ENCODE results near the gene ZMPSTE24.

ZMPSTE24 gene

DNA sequence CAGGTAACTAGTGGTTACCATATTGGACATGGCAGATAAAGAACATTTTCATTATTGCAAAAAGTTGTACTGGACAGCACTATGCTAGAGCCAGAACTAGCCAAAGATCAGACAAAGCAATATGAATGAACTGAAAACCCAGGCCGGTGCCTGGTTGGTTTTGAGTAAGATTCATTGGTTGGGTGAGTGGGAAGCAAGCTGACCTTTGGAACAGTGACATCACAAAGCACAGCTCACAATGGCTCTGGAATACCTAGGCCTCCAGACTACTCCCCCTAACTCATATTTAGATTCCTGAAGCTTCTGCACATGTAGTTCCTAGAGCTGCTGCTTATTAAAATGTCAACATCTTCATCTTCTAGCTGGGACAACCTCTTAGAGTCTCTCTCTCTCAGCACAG is 10.4 kb upstream of the ZMPSTE24 start, which contains the start of gene TMCO2:
Gene TMCO2 (plus strand): TSS at position 283 of the 400 bp plus-strand sequence. CDS start 57 bp downstream, at position 340.
- no peak for DNase-seq (ENCODE audit: low read depth)
- H3K4me3 ChIP-seq (ENCODE audit: low read depth, low read length): no peak within 1 kb of the TSS
- TF ChIP-seq, protein P1, sequence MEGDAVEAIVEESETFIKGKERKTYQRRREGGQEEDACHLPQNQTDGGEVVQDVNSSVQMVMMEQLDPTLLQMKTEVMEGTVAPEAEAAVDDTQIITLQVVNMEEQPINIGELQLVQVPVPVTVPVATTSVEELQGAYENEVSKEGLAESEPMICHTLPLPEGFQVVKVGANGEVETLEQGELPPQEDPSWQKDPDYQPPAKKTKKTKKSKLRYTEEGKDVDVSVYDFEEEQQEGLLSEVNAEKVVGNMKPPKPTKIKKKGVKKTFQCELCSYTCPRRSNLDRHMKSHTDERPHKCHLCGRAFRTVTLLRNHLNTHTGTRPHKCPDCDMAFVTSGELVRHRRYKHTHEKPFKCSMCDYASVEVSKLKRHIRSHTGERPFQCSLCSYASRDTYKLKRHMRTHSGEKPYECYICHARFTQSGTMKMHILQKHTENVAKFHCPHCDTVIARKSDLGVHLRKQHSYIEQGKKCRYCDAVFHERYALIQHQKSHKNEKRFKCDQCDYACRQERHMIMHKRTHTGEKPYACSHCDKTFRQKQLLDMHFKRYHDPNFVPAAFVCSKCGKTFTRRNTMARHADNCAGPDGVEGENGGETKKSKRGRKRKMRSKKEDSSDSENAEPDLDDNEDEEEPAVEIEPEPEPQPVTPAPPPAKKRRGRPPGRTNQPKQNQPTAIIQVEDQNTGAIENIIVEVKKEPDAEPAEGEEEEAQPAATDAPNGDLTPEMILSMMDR (IDR thresholded peaks at IDR 0.05; ENCODE audit: low read depth, low read length, missing control alignments): no peak

DNA sequence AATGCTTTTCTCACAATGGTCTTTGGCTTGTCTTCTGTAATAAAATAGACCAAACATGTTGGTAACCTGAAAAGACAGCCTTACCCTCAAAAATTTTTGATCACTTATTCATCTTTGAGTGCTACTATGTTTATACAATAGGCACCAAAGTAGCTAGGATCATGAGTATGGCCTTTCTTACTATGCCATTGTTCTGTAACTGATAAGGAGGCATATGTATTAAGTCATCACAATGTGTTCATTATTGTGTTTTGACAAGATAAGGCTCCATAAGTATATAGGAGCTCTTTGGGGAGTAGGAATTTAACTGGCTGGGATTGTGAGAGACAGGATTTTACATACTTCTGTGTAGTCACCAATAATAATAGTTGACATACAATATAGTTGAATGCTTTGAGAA is 9.6 kb upstream of the ZMPSTE24 start:
- TF ChIP-seq, protein P1 (IDR thresholded peaks at IDR 0.05; ENCODE audit: low read depth, low read length, missing control alignments): no peak
- no peak for DNase-seq (ENCODE audit: low read depth)
- no peak overlapping the region for H3K4me3 ChIP-seq (ENCODE audit: low read depth, low read length)

DNA sequence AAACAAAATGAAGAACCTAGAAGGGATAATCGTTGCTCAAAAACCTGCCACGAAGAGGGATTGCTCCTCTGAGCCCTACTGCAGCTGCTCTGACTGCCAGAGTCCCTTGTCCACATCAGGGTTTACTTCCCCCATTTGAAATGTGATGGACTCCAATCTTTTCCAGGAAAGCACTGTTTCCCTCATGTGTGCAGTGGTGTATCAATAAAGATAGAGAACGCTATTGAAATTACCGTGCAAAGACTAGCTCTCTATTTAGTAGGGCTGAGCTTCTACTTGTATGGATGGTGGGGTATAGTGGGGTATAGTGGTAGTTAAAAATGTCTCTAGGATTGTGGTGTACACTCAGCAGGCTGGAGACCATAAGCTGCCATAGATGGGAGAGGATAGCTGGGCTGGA is 6.6 kb upstream of the ZMPSTE24 start:
- H3K4me3 ChIP-seq (ENCODE audit: low read depth, low read length): no peak overlapping the region
- TF ChIP-seq, protein P1 (IDR thresholded peaks at IDR 0.05; ENCODE audit: low read depth, low read length, missing control alignments): no peak
- DNase-seq (ENCODE audit: low read depth): no peak

DNA sequence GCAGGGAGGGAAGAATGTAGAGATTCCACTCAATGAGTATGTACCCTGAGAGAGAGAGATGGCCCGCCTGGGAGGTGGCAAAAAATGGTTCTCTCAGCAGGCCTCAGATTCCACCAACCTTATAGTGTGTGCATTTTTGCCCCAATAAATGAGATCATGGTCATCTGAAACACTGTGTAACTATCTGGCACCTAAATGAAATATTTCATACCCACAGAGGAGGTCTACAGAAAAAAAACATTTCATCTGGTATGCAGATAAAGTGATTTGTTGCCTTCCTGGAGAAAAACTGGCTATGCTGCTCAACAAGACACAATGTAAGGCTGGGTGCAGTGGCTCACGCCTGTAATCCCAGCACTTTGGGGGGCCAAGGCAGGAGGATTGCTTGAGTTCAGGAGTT is 5.4 kb upstream of the ZMPSTE24 start:
- H3K4me3 ChIP-seq (ENCODE audit: low read depth, low read length): no peak overlapping the region
- TF ChIP-seq, protein P1 (IDR thresholded peaks at IDR 0.05; ENCODE audit: low read depth, low read length, missing control alignments): no peak
- DNase-seq (ENCODE audit: low read depth): no peak

DNA sequence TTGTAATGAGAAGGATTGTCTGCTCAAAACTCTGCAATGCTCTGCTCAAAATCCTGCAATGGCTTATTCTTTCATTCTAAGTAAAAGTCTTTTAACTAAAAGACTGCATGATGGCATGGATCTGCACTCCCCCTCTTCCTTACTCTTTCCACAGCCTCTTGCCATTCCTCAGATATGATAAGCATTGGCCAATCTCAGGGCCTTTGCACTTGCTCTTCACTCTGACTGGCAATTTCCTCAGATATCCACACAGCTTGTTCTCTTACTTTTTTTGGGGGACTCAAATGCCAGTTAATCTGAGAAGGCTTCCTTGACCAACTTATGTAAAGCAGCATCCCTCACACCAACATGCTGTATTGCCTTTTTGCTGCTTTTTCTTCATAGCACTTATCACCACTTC is 2.8 kb upstream of the ZMPSTE24 start:
- TF ChIP-seq, protein P1 (IDR thresholded peaks at IDR 0.05; ENCODE audit: low read depth, low read length, missing control alignments): no peak

DNA sequence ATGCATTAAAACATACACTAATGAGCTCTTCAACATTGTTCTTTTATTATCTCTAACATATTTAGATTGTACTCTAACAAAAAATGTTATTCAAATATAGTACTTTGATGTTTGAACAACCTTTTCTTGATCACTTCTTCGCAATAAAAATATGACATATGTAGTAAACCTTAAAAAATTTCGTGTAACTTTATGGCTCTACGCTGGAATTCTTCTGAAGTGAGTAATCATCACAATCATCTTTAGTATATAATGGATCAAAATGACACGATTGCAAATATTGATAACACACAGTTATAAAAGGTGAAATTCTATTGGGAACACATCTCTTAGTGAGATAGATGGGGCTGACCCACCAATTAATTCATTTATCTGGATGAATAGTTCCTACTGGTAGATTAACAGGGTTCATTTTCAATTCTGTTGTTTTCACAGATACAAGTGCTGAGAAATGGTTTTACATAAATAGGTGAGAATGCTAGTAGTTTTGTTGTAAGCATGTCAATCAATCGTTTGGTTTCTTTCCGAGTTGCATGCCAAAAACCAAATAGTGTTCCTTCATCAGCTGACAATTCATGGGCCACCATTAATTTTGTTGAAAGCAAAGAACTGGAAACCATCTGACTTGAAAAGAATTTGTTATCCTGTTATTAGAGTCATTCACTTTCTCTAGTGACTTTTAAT is 1.5 kb upstream of the ZMPSTE24 start:
- TF ChIP-seq, protein P1 (IDR thresholded peaks at IDR 0.05; ENCODE audit: low read depth, low read length, missing control alignments): no peak
- peak overlapping the region; percentile 100 for H3K4me3 ChIP-seq (ENCODE audit: low read depth, low read length)
- no peak for DNase-seq (ENCODE audit: low read depth)

More for the DNA sequence above, 2.8 kb upstream of the ZMPSTE24 start:
- no peak for DNase-seq (ENCODE audit: low read depth)
- no peak overlapping the region for H3K4me3 ChIP-seq (ENCODE audit: low read depth, low read length)

DNA sequence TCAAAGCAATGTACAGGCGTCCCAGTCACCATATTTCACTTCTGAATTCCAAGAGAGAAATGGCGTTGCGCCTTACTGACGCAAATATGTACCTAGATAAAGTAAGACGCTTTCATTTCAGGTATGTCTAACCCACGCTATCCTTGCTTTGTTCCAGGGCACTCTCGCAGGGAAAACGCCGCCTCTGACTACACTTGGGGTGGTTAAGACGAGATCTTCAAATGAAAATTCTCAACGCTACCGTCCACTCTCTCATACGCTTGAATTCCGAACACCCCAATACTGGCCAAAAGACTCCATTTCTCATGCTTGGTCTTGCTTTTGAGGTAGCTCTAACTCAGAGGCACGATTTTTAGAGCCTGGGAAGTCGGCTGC is 736 bp upstream of the ZMPSTE24 start:
- TF ChIP-seq, protein P1 (IDR thresholded peaks at IDR 0.05; ENCODE audit: low read depth, low read length, missing control alignments): no peak
- H3K4me3 ChIP-seq (ENCODE audit: low read depth, low read length): peak overlapping the region; percentile 100
- DNase-seq (ENCODE audit: low read depth): no peak
